Uterus (tissue), 2 donors: Measurements from ENCODE around the gene PRRT4.

Source experiments
- CTCF ChIP-seq, 4 experiments: fragments of 200-600 bp in 2 of 4; fragments of 450-650 bp in 2 of 4; sonication (generic) in 2 of 4; IDR thresholded peaks; one replicate each; pipeline ENCODE4 v1.5.1; 2016 to 2019; ENCODE audit warnings: antibody characterized with exemption in 4 of 4, mild to moderate bottlenecking in 2 of 4, moderate library complexity in 1 of 4
- POLR2A ChIP-seq, 2 donors: fragments of 450-650 bp; IDR thresholded peaks; one replicate each; pipeline ENCODE4 v1.6.1; 2016; ENCODE audit warnings: antibody characterized with exemption in 2 of 2, mild to moderate bottlenecking in 1 of 2, moderate library complexity in 1 of 2

- TF ChIP-seq CTCF (IDR thresholded peaks at IDR 0.05) (no peak), POLR2A (IDR thresholded peaks at IDR 0.05) (no peak)
Observed at GRCh38 chr7:128304212-128304611, 57.3 kb downstream of the PRRT4 start.
